Measurements from ENCODE around the gene EFCAB11.

- TF ChIP-seq CTCF (IDR thresholded peaks at IDR 0.05) = no peak
- TF ChIP-seq ZFX (IDR thresholded peaks at IDR 0.05; ENCODE audit: borderline replicate concordance) = no peak
Observed at GRCh38 chr14:89833661-89834060, 120.9 kb downstream of the EFCAB11 start.
